GOT3 (cell line): ENCODE data around the gene ELSPBP1.
"Not testable (repeated sequence)": the region's sequence is repeated elsewhere in the genome, so short reads cannot be mapped to it uniquely, and the experiment has no call there.

Source experiments
- DNase-seq: peaks from one replicate; lab custom pipeline; 2025; ENCODE audit warnings: mixed read lengths; lab: John Stamatoyannopoulos, UW

Gene ELSPBP1

GRCh38 chr19:47994209-47994802 lies at the start of gene ELSPBP1:
TSS of gene ELSPBP1 (plus strand) at chr19:47994632. CDS start at chr19:48008668, 14,036 bp downstream.
- no peak for DNase-seq

- not testable (repeated sequence) for DNase-seq
Observed at GRCh38 chr19:47949852-47950521, 44.4 kb upstream of the ELSPBP1 start.

- DNase-seq = not testable (repeated sequence)
Observed at GRCh38 chr19:47952132-47952531, 42.3 kb upstream of the ELSPBP1 start.

GRCh38 chr19:47955936-47956335 lies 38.5 kb upstream of the ELSPBP1 start:
- not testable (repeated sequence) for DNase-seq

- no peak for DNase-seq
Observed at GRCh38 chr19:47973529-47973928, 20.9 kb upstream of the ELSPBP1 start.

- no peak for DNase-seq
Observed at GRCh38 chr19:47991191-47991808, 3.1 kb upstream of the ELSPBP1 start.

GRCh38 chr19:47992070-47992469 lies 2.4 kb upstream of the ELSPBP1 start, which contains the start of gene BSPH1:
TSS of gene BSPH1 (minus strand) at chr19:47992170. CDS start at chr19:47992081, 89 bp downstream.
- no peak for DNase-seq

- DNase-seq = no peak
Observed at GRCh38 chr19:47996230-47996727, 1.8 kb downstream of the ELSPBP1 start.

- DNase-seq = no peak
Observed at GRCh38 chr19:47998800-47999199, 4.4 kb downstream of the ELSPBP1 start.

GRCh38 chr19:48000846-48001245 lies 6.4 kb downstream of the ELSPBP1 start:
- DNase-seq = no peak

GRCh38 chr19:48004236-48004635 lies 9.8 kb downstream of the ELSPBP1 start:
- no peak for DNase-seq

GRCh38 chr19:48006762-48007161 lies 12.3 kb downstream of the ELSPBP1 start:
- no peak for DNase-seq

GRCh38 chr19:48010932-48011758 lies 16.7 kb downstream of the ELSPBP1 start:
- DNase-seq = no peak

GRCh38 chr19:48020686-48021085 lies 26.3 kb downstream of the ELSPBP1 start:
- no peak for DNase-seq

GRCh38 chr19:48023011-48023410 lies 28.6 kb downstream of the ELSPBP1 start:
- DNase-seq = no peak

GRCh38 chr19:48023518-48023917 lies 29.1 kb downstream of the ELSPBP1 start:
- no peak for DNase-seq

- no peak for DNase-seq
Observed at GRCh38 chr19:48025480-48025879, 31.0 kb downstream of the ELSPBP1 start.

GRCh38 chr19:48029431-48029830 lies 35.0 kb downstream of the ELSPBP1 start:
- DNase-seq = no peak

- no peak for DNase-seq
Observed at GRCh38 chr19:48030073-48030472, 35.6 kb downstream of the ELSPBP1 start.

GRCh38 chr19:48033604-48034003 lies 39.2 kb downstream of the ELSPBP1 start:
- no peak for DNase-seq

GRCh38 chr19:48036765-48037164 lies 42.3 kb downstream of the ELSPBP1 start:
- no peak for DNase-seq
